Nucleus accumbens (tissue), 56 donors: ENCODE measurements around the gene MAST4.
"Not testable (repeated sequence)": the region's sequence is repeated elsewhere in the genome, so short reads cannot be mapped to it uniquely, and the experiment has no call there.

ENCODE experiments used
- DNase-seq, 56 donors: peaks; one replicate each; lab custom pipeline; 2025; lab: John Stamatoyannopoulos, UW

The MAST4 gene

DNA sequence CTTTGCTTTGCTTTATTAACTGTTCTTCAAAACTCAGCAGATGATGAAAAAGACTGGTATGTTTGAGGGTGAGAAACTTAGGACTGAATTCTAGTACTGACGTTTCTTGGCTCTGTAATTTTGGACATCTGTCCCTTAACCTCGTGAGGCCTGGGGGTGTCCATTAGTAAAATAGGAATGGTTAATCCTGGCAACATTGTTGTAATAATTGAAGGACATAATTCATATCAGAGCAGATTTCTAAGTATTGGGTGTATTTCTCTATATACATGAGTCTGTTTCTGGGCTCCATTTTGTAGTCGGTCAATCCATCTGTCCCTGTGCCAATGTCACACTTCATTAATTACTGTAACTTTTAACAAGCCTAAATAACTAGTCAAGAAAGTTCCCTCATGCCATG, 206.7 kb downstream of the MAST4 start:
- no peak for DNase-seq

DNA sequence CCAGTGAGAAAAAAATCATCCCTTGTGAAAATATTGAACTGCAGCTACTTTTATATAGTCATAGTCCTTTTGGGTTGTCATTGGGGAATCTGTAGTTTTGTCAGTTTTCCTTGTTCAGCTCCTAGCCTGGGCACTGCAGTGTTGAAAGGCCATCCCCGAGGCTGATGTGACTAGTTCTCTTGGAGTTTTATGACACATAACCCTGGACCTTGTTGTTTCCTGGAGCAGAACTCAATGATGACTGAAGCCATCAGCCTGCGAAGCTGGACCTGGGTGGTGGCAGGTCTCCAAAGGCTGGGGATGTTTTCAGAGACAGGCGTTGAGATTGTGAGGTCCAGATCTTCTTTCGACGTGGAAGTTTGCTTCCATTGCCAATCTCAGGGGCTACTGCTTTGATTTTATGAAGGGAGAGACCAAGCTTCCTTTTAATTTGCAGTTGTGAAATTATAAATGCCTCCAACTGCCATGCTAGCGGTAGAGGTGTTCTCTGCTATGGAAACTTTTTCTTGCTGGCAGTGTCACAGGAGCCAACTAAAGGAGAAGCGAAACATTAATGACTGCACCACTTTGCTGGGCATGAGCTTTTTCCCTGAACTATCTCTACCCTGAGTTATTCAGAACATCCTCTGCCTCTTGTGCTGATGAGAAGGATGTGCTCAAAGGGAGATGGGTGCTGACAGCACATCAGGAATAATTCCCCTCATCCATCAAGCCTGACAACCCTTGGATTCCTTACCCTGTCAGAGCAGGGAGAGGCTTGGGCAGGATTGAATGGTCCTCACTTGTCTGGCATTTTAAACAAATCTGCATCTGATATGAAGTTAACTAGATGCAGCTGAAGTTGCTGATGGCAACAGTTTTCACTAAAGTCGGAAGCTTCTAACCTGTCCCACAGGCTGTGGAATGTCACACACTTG, 209.6 kb downstream of the MAST4 start:
- no peak for DNase-seq

DNA sequence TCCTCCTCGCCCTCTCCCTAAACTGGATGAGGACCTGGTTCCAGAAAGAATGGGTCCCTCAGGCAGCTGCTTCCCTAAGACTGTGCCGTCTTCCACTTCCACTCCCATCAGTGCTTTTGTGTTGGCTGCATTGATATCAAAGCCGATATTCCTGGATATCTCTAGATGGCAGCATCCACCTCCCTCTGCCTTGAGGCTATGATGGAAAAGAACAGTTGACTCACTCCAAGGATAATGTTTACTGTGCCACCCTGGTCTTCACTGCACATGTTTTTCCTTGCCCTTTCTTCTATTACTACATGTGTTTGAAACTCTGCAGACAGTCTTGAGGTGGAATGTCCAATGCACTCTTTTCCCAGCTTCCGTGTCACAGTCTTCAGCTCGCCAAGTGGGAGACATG, 211.6 kb downstream of the MAST4 start:
- peak in 31 of 56 donors; percentile 4 to 56 (median 21) for DNase-seq

DNA sequence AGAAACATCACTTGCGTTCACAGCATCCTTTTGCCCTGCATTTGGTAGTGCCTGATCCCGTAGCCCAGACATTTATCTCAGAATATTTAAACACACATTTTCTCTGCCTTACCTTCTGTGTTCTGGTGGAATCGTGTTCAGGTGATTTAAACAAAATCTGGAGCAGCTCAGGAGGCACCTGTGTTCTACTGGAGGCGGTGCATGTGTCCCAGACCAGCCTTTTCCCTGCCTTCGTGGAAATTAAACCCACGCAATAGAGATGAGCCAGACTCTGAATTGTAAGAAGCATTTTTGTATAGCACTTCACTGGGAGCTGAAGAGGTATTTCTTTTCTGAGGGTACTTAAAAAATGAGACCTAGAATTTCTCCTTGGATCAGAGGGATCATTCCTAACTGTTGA, 212.5 kb downstream of the MAST4 start:
- DNase-seq, result no peak

DNA sequence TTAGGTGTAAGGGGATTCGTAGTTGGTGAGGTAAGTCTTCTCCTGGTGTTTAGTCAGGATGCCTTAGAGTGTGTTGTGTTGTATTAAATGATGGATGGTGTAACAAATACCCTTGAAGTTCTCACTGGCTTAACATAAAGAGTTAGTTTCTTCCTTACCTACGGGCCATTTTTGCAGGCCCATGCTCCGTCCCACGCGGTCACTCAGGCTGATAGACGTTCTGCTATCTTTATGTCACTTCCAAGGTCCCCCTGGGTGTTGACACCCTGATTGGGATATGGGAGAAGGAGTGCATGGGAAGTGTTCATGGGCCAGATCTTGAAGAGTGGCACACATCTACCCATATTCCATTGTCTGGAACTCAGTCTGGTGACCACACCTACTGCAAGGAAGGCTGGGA, 214.0 kb downstream of the MAST4 start:
- DNase-seq, result no peak

DNA sequence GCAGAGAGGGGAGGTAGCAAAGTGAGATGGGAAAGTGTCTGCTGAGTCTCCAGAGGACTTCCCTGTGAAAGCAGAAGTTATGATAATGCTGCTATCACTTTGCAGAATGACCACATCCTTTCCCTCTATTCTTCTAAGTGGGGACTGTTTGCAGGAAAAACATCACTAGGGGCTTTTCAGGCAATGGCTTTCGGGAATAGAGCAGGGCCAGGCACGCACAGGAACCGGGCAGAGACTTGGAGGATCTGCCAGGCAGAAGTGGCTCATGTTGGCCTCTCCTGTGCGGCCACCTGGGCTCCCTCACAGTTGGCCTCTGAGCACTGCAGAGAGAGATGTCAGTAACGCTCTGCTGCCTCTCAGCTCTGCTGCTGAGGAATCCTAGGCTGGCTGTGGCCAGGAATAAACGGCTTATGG, 214.7 kb downstream of the MAST4 start:
- no peak for DNase-seq

DNA sequence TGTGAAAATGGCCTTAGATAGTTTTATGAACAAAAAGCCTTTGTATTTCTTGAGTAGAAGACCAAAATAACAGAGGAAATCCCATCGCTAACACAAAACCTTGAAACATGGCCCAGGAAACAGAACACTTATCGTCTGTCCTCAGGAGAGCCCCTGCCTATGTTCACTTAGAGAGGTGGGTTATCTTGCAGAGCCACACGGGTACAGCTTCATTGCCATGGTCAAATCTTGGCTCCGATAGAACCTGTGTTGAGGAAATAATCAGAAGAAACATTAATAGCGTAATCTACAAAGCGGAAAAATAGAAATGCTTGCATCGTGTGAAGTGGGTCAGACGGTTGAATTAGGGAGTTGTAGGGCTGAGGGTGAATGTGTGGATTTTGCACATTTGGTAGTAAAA, 216.1 kb downstream of the MAST4 start:
- no peak for DNase-seq

DNA sequence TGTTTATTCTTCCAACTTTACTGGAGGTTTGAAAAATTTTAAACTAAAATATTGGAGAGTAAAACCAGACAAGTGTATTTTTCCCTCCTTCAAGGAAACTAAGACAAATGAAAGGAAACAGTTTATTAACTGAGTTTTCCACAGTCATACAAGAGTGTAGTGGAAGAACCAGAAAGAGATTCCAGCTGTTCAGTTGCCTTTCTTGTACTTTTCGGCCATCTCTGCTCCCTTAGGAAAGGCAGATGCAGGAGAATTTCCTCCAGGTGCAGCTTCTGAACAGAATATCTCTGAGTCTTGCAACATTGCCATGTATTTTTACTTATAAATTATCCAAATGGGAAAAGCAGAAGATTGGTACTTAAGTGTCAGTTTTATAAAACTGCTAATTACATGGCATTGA, 217.1 kb downstream of the MAST4 start:
- DNase-seq, result no peak

DNA sequence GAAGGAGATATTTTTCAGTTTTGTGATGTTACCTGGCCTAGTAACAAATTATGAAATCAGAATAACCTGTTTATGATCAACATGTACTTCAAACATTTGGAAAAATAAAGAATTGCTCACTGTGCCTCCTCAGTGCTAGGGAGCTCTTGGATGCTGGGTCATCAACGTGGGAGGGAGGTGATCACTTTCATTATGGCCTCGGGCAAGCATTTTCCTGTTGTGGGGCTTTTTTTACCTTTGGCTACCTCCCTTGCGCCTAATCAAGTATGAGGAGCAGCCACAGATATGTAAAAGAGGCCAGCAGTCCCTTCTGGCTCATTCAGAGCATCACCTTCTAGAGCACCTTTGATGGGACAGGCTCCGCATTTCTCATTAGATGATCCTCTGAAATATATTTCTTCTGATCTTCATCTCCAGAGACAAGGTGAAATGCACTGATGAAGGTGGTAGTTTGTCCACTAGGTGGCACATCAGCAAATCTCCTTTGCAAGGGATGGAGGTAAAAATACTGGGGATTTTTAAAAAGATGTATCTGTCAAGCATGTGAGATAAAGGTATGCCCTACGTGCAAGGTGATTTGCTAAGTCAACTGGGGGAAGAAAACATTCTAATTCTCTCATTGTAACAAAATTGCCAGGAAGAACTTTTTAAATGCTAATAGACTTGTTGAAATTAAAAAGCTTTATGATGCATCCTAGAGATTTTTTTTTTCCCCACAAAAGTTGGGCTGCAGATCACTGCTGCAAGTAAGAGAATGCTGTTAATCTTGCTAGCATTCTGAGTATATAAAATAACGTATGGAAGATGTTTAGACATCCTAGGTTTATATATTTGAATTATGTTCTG, 218.2 kb downstream of the MAST4 start:
- DNase-seq, result peak in 12 of 56 donors; percentile 2 to 58 (median 15)

DNA sequence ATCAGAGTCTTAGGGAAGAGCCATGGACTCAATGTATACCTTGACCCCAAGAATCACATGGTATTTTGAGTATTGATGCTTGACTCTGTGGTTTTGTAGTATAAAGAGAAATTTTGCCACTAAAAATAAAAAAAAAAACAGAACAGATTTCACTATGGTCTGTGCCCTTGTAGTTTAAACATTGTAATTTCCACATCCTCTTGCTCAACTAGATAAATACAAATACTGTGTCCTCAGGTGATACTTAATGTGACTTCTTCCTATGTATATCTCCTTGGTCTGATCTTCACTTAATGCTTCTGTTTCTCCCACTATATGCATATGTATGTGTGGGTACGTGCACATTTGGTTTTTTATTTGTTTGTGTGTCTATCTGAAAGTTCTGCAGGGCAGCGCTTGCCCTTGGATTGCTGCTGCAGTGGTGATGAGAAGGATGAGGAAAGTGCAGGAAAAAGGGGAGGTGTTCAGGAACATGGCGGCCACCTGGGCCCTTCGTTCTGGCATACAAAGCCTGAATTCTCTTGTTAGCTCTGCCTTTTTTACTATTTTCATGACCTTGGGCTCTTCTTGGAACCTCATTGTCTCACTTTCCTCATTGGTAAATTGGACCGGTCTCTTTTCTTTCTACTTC, 222.2 kb downstream of the MAST4 start:
- no peak for DNase-seq

DNA sequence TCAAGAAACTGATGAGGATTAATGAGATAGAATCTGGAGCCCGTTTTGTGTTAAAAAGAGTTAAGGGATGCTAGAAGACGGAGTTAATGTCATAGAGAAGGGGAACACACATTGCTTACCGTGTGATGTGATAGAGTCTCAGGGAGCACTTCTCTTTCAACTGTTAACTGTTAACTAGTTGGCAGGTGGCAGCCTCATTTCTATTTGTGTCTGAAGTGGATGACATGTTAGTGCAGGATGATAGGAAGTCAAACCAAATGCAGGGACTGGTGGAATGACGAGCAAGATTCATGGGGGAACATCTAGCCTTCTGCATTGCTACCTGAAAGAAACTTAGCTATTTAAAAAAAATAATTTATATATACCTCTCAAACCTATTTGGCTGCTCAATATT, 222.7 kb downstream of the MAST4 start:
- no peak for DNase-seq

DNA sequence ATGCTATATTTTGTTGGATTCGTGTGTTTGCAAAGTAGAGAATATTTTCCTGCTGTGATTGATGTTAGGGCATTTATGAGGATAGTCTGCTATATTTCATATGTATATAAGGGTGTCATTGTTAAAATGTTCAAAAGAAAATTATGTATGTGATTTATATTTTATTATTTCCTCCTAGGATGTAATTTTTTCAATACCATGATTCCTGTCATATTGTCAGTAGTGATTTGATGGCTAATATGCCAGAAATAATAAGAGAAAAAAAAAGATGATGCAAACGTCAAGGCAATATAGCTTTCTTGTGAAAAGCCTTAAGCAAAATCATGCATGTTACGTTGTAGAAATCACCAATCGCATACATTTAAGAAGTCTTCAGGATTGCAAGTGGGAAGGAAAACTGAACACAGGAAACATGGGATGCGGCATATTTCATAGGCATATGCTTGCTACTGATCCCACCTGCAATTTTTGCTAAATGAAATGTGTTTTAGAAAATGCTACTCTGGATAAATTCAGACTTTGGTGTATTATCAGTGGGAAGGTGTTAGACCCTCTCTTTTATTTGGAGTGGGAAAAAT, 224.5 kb downstream of the MAST4 start:
- DNase-seq, result no peak

DNA sequence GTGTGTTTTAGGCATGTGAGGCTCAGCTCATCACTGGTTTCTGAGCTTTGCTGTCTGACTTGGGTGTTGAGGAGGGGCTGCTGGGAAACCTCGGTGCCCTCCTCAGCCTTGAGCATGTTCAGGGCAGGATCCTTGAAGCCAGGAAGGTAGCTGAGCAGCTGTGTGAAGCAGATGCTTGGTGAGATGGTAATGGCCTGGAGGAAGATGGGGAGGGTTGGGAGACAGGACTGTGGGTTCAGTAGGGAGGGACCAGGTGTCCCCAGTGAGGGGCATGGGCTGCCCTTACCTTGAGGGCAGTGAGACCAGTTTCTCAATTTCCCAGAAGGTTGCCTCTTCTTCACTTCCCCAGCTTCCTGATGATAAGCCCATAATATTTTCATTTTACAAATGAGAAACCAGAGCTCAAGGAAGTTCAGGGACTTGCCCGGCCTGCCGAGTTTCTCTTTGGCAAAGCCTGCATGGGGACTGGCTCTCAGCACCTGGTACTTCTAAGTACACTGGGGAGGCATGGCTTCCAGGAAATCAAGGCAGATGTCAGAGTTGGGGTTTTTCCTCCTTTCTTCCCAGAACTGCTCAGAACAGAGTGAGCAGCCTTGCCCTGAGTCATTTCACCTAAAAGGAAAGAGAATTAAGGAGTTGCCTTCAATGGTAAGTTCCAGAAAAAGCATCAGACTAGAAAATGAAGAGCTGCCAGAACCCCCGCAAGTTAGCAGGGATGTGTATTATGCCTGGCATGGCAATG, 225.7 kb downstream of the MAST4 start:
- no peak for DNase-seq

DNA sequence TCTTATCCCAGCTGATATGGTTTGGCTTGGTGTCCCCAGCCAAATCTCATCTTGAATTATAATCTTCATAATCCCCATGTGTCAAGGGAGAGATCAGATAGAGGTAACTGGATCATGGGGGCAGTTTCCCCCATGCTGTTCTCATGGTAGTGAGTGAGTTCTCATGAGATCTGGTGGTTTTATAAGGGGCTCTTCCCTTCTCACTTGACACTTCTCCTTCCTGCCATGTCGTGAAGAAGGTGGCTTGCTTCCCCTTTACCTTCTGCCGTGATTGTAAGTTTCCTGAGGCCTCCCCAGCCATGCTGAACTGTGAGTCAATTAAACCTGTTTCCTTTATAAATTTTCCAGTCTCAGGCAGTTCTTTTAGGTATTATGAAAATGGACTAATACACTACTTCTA, 226.7 kb downstream of the MAST4 start:
- not testable (repeated sequence) for DNase-seq

DNA sequence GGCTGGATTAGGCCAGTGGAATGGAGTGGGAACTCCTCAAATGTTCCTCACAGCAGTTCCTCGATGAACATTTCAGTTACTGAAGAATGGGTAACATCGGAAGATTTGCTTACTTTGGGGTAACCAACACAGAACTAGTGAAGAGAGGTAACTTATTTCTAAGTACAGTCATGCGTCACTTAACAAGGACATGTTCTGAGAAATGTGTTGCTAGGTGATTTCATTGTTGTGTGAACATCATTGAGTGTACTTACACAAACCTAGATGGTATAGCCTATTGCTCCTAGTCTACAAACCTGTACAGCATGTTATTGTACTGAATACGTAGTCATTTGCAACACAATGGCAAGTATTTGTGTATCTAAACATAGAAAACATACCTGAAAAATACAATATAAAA, 228.3 kb downstream of the MAST4 start:
- no peak for DNase-seq

DNA sequence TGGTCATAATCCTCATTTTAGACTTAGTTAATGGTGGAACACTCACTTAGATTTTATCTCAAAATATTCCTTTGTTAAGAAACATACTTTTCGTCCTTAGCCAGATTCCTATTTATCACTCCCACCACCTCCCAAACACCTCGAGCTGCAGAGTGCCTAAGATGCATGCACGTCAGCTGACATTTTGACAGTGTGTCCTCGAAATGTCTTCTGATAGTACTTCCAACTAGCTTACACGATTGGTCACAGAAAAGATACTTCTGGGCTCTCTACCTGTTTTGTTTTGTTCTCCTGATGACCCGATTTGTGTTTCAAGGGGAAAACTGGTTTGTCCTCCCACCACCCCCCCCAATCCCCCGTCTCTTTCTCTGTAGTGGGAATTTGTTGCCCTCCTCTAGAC, 230.1 kb downstream of the MAST4 start:
- no peak for DNase-seq

DNA sequence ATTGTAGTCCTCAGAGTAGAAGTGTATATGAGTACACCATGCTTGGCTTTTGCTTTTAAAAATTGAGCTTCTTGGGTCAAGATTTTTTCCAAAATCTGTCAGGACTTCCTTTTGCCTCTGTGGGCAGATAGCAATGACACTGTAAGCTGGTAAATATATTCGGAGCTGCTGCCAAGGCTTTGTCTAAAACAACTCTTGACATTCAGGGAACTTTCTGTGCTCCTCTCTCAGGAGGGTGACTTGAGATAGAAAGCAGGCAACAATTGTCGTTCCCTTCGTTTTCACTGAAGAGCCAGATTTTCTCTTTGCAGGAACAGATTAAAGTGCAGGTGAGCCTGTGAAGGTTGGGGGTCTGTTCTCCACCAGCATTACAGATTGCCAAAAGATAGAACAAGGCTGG, 230.5 kb downstream of the MAST4 start:
- DNase-seq, result no peak

DNA sequence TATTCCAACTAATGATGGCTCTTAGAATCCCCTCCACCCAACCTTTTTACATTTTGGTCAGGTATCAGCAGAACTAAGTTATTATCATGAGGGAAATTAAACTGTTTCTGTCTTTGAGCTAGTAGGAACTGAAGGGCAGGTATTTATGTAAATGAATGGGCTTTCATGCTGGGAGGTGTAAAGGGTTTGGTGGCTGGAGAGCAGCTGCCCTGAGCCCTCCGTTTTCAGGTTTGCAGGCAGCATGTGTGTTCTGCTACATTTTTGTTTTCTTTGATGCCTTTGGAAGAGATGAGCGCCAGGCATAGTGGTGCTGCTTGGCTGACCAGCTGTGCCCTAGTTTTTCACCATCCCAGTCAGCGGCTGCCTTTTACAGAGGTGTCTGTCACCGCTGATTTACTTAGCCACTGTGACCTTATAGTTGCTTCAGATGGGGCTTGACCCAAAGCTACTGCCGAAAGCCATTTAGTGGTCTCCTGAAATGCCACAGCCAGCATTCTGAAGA, 231.9 kb downstream of the MAST4 start:
- no peak for DNase-seq

DNA sequence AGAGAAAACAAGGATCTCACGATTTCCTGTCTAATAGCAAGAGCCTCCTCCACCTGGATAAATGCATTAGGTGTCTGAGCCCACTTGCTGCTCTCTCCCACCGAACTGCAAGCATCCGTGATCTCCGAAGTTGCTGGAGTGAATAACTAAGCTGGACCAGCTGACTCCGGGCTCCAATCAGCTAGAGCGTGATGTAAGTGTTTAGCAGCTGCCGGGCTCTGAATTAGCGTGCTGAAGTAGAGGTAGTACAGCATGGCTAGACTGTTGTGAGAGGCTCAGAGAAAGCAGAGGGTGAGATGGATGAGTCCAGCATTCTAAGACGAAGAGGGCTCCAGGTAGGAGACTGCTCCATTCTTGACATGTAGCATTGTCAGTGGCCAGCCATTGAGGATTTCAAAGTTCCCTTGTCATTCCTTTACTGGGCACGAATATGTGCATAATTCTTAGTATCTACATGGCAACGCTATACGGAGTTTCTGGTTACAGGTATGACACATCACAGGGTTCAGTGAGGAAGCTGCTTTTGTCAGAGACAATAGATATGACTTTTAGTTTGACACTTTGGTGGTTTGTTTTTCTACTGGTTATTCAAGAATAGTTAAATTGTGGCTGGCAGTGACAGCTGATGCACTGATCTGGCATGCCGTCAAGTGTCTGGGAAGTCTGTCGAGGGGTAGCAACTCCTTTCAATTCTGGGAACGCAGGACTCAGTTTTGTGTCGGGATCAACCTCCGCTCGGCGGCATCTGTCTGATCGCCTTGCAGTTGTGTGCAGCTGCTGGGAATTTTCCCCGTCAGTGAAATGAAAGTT, 232.6 kb downstream of the MAST4 start:
- DNase-seq, result peak in 54 of 56 donors; percentile 5 to 86 (median 60)
